Endothelial cell of umbilical vein (primary cell): ENCODE results near the gene SLC16A6. TPM values are rescaled to one million over a fixed set of nuclear protein-coding genes. Genes with fewer than 3 reads are reported as not detected.
A peak's percentile ranks its signal among the peaks of the same experiment; 100 is the strongest.

Experiments used
- BruUV-seq: library from RNA; stranded (reverse); fragments of 400-500 nt; replicated peaks from 2 replicates; lab custom pipeline; 2021; lab: Mats Ljungman, UMichigan
- CTCF ChIA-PET: fragments of 300-600, 350-600 bp; sonication (Branson Sonifier 250); formaldehyde crosslinking; loops from one replicate; lab custom pipeline; 2021; ENCODE audit warnings: antibody characterized with exemption, inconsistent platforms; lab: Charles Lee
- POLR2A ChIA-PET: fragments of 300-600, 350-600 bp; sonication (Branson Sonifier 250); formaldehyde crosslinking; loops from one replicate; lab custom pipeline; 2021; ENCODE audit warnings: antibody characterized with exemption, inconsistent platforms; lab: Charles Lee
- DNase-seq: peaks from one replicate; pipeline ENCODE4 v3.0.0-alpha.2; 2011; ENCODE audit warnings: low read depth, low spot score
- FAIRE-seq: peaks from 2 replicates; lab custom pipeline; 2011; peaks lifted over from hg19 to GRCh38; lab: Jason Lieb, UNC
- H2AFZ ChIP-seq: 2 replicates; pipeline ENCODE4 v1.6.0; 2012; ENCODE audit warnings: low read depth, low read length, control low read depth, inconsistent platforms
- H3K27ac ChIP-seq: 2 replicates; pipeline ENCODE4 v1.5.1; 2011; ENCODE audit warnings: low read depth, mild to moderate bottlenecking, control low read depth, low read length, moderate library complexity; ENCODE audit not compliant: insufficient read depth
- H3K27me3 ChIP-seq, 2 experiments: 2 replicates each; pipeline versions ENCODE4 v1.6.0 to v1.6.1; 2011; ENCODE audit warnings: low read length in 2 of 2, mixed read lengths in 1 of 2; ENCODE audit not compliant: control insufficient read depth in 2 of 2, insufficient read depth in 2 of 2
- H3K36me3 ChIP-seq, 2 experiments: 2 replicates in 1 of 2; 3 replicates in 1 of 2; pipeline ENCODE4 v1.5.1; 2011; ENCODE audit warnings: low read length in 2 of 2, mild to moderate bottlenecking in 1 of 2, moderate library complexity in 1 of 2; ENCODE audit not compliant: control insufficient read depth in 2 of 2, insufficient read depth in 2 of 2; ENCODE audit errors: extremely low read depth in 1 of 2
- H3K4me1 ChIP-seq: 3 replicates; pipeline ENCODE4 v1.5.1; 2011; ENCODE audit warnings: mild to moderate bottlenecking, low read length; ENCODE audit not compliant: control insufficient read depth, insufficient read depth; ENCODE audit errors: extremely low read depth
- H3K4me2 ChIP-seq: 2 replicates; pipeline ENCODE4 v1.6.1; 2011; ENCODE audit warnings: low read length, control low read depth, mixed read lengths; ENCODE audit not compliant: insufficient read depth
- H3K4me3 ChIP-seq, 3 experiments: fragments of 200-600 bp in 1 of 3; sonication (generic), shearing (Covaris generic) in 1 of 3; replicated peaks in 1 of 3; 2 replicates each; pipeline ENCODE4 v1.5.1; 2011 to 2016; ENCODE audit warnings: control low read depth in 3 of 3, low read length in 3 of 3, mild to moderate bottlenecking in 2 of 3, inconsistent platforms in 1 of 3, low read depth in 1 of 3, moderate library complexity in 1 of 3; ENCODE audit not compliant: insufficient read depth in 1 of 3
- H3K79me2 ChIP-seq: 2 replicates; pipeline ENCODE4 v1.6.0; 2012; ENCODE audit warnings: low read length, inconsistent platforms; ENCODE audit not compliant: control insufficient read depth, insufficient read depth
- H3K9ac ChIP-seq: replicated peaks from 2 replicates; pipeline ENCODE3; 2011; ENCODE audit warnings: low read length, control low read depth; ENCODE audit not compliant: insufficient read depth; ENCODE audit errors: extremely low read depth
- H3K9me1 ChIP-seq: replicated peaks from 3 replicates; pipeline ENCODE4 v1.6.0; 2011; ENCODE audit warnings: mild to moderate bottlenecking, low read length; ENCODE audit not compliant: control insufficient read depth, insufficient read depth; ENCODE audit errors: extremely low read depth
- H3K9me3 ChIP-seq: replicated peaks from 2 replicates; pipeline ENCODE4 v1.5.1; 2012; ENCODE audit warnings: low read length, inconsistent platforms; ENCODE audit not compliant: control insufficient read depth, insufficient read depth
- H4K20me1 ChIP-seq: replicated peaks from 2 replicates; pipeline ENCODE3; 2011; ENCODE audit warnings: mild to moderate bottlenecking, low read length; ENCODE audit not compliant: control insufficient read depth, insufficient read depth; ENCODE audit errors: extremely low read depth
- EZH2 ChIP-seq: IDR thresholded peaks from 2 replicates; pipeline ENCODE4 v1.6.1; 2012; ENCODE audit warnings: borderline replicate concordance, low read depth, mild to moderate bottlenecking, moderate library complexity, low read length, inconsistent platforms; ENCODE audit not compliant: severe bottlenecking
- FOS ChIP-seq: IDR thresholded peaks from 2 replicates; pipeline ENCODE4 v1.6.1; 2011; ENCODE audit warnings: mild to moderate bottlenecking, low read length, moderate library complexity, borderline replicate concordance; ENCODE audit not compliant: insufficient read depth
- GATA2 ChIP-seq: IDR thresholded peaks from 2 replicates; pipeline ENCODE4 v1.7.0; 2011; ENCODE audit warnings: low read depth, mild to moderate bottlenecking, moderate library complexity, mixed read lengths, low read length; ENCODE audit not compliant: insufficient read length, insufficient read depth
- JUN ChIP-seq: IDR thresholded peaks from 2 replicates; pipeline ENCODE4 v1.6.1; 2011; ENCODE audit warnings: borderline replicate concordance, low read depth; ENCODE audit not compliant: insufficient read length, insufficient read depth
- MYC ChIP-seq: IDR thresholded peaks from one replicate; pipeline ENCODE4 v1.6.1; 2011; ENCODE audit warnings: mild to moderate bottlenecking, low read depth, low read length
- POLR2A ChIP-seq: IDR thresholded peaks from 2 replicates; pipeline ENCODE4 v1.6.1; 2012; ENCODE audit warnings: low read depth, mild to moderate bottlenecking, control low read depth, low read length
- POLR2AphosphoS5 ChIP-seq: IDR thresholded peaks from 2 replicates; pipeline ENCODE4 v1.6.1; 2012; ENCODE audit warnings: low read depth, mild to moderate bottlenecking, control low read depth, low read length, moderate library complexity; ENCODE audit not compliant: insufficient read depth
- dilution Hi-C: fragments of 300-500 bp; cut with MboI; formaldehyde crosslinking; loops from one replicate; pipeline ENCODE4 v1.15.0; 2019; ENCODE audit warnings: low sequenced_read_pairs; ENCODE audit not compliant: extremely low pct_ligation_motif_present
- intact Hi-C: fragments of 100-400 bp; cut with micrococcal nuclease; formaldehyde crosslinking; loops from one replicate; pipeline ENCODE4 v1.10.0; 2022
- polyA plus RNA-seq, 4 experiments: library from polyadenylated mRNA; depleted of rRNA in 3 of 4; stranded (reverse) in 3 of 4; unstranded in 1 of 4; fragments of >200 nt; gene quantifications; 2 replicates each; pipeline versions ENCODE4 v1.2.1 to v1.2.3, GENCODE V29; 2011 to 2012; ENCODE audit warnings: missing spikeins in 1 of 4
- total RNA-seq: library from RNA; stranded (reverse); gene quantifications from 2 replicates; pipeline ENCODE4 v1.2.3, GENCODE V29; 2021
- TF ChIP-seq, protein P1 (sequence below): IDR thresholded peaks from 2 replicates; pipeline ENCODE4 v1.6.1; 2011; ENCODE audit not compliant: insufficient read depth, insufficient read length
- TF ChIP-seq, protein P2 (sequence below), 2 donors: IDR thresholded peaks; 1 replicate in 1 of 2; 2 replicates in 1 of 2; pipeline ENCODE4 v1.5.1; 2011; ENCODE audit warnings: low read length in 2 of 2, mild to moderate bottlenecking in 2 of 2, moderate library complexity in 2 of 2, control low read depth in 1 of 2, inconsistent platforms in 1 of 2, low read depth in 1 of 2; ENCODE audit not compliant: insufficient read depth in 1 of 2; ENCODE audit errors: extremely low read depth in 1 of 2

The SLC16A6 gene
- total and polyA plus RNA-seq, 2 donors (not counting 3 experiments of a cell fraction or from before 2014, with no cell fraction given), result 0.65 to 0.91 TPM

DNA sequence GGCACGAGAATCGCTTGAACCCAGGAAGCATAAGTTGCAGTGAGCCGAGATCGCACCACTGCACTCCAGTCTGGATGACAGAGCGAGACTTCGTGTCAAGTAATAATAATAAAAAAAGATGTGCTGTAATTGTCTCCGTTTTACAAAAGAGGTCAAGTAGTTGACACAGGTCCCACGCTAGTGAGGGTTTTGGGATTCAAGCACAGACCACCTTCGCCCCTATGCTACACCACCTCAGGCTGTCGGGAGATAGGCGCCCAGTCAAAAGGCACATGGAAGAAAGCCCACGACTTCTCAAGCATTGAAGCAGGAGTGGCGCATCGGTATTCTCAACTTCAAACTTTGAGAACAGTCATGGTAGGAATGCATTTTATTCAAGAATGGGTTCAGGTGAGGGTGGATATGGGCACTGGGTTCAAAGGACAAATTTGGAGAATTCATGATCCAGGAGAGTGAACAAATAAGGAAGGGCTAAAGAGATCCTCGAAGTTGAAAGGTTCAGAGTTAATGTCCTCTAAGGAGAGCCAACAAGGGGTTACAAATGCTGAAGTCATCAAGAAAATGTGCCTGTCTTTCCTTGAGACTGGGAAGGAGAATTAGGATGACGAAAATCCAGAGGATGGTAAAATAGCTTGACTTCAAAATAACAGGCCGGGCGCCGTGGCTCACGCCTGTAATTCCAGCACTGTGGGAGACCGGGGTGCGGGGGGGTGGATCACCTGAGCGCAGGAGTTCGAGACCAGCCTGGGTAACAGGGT lies 44.5 kb downstream of the SLC16A6 start:
- BruUV-seq, result TSS peak; percentile 52
- H3K4me3 ChIP-seq, result no peak overlapping the region
- H3K27ac ChIP-seq, result no peak overlapping the region
- CTCF ChIA-PET, result interaction anchor here (1.0 to 2.5 kb wide), 5 partner anchors 9 to 190 kb away, joined by 4 to 12 read pairs (median 5); no protein-coding TSS in a partner anchor
- H3K79me2 ChIP-seq, result no peaks in the 10 kb centered on the region
- no peak overlapping the region for H3K4me2 ChIP-seq
- TF ChIP-seq MYC, result no peak
- TF ChIP-seq, protein P1, sequence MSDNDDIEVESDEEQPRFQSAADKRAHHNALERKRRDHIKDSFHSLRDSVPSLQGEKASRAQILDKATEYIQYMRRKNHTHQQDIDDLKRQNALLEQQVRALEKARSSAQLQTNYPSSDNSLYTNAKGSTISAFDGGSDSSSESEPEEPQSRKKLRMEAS, result no peak
- TF ChIP-seq, protein P2, sequence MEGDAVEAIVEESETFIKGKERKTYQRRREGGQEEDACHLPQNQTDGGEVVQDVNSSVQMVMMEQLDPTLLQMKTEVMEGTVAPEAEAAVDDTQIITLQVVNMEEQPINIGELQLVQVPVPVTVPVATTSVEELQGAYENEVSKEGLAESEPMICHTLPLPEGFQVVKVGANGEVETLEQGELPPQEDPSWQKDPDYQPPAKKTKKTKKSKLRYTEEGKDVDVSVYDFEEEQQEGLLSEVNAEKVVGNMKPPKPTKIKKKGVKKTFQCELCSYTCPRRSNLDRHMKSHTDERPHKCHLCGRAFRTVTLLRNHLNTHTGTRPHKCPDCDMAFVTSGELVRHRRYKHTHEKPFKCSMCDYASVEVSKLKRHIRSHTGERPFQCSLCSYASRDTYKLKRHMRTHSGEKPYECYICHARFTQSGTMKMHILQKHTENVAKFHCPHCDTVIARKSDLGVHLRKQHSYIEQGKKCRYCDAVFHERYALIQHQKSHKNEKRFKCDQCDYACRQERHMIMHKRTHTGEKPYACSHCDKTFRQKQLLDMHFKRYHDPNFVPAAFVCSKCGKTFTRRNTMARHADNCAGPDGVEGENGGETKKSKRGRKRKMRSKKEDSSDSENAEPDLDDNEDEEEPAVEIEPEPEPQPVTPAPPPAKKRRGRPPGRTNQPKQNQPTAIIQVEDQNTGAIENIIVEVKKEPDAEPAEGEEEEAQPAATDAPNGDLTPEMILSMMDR (IDR thresholded peaks at IDR 0.05; ENCODE audit: extremely low read depth in 1 of 2, insufficient read depth in 1 of 2, low read depth in 1 of 2, low read length in 2 of 2), result no peak
- no peak for TF ChIP-seq FOS
- no peak for TF ChIP-seq EZH2
- TF ChIP-seq JUN, result no peak
- no peak for TF ChIP-seq POLR2A
- no peak for TF ChIP-seq POLR2AphosphoS5
- no peak for TF ChIP-seq GATA2
- H2AFZ ChIP-seq, result no peak overlapping the region
- intact Hi-C loops, result loop anchor here (1.0 to 5.0 kb wide), 2 partner anchors 41 to 211 kb away; partner anchors contain the start of gene WIPI1
- H3K9ac ChIP-seq, result no peak overlapping the region
- no peaks in the 10 kb centered on the region for H4K20me1 ChIP-seq
- POLR2A ChIA-PET, result interaction anchor here (0.7 kb wide), 1 partner anchor 14 kb away, joined by 3 read pairs; no protein-coding TSS in a partner anchor
- H3K4me1 ChIP-seq, result peaks cover 8% of the 10 kb centered on the region
- dilution Hi-C loops, result no loop called here
- DNase-seq, result no peak
- no peaks in the 10 kb centered on the region for H3K27me3 ChIP-seq
- H3K36me3 ChIP-seq, result peaks cover 0 to 2% of the 10 kb centered on the region in 2 experiments
- peak; percentile 24 for FAIRE-seq
- no peaks in the 10 kb centered on the region for H3K9me3 ChIP-seq
- no peaks in the 10 kb centered on the region for H3K9me1 ChIP-seq
